Fibroblast of pulmonary artery (primary cell): Measurements from ENCODE around the gene MARS1.
A peak's percentile ranks its signal among the peaks of the same experiment; 100 is the strongest.

ENCODE experiments used
- DNase-seq: peaks from one replicate; pipeline ENCODE4 v3.0.0-alpha.2; 2010; ENCODE audit warnings: low read depth
- H3K4me3 ChIP-seq: replicated peaks from 2 replicates; pipeline ENCODE4 v1.5.1; 2011; ENCODE audit warnings: low read depth, mild to moderate bottlenecking, control low read depth, low read length, moderate library complexity
- TF ChIP-seq, protein P1 (sequence below): IDR thresholded peaks from 2 replicates; pipeline ENCODE4 v1.5.1; 2011; ENCODE audit warnings: mild to moderate bottlenecking, control low read depth, low read length, inconsistent platforms; ENCODE audit errors: missing control alignments

MARS1 gene

GRCh38 chr12:57452937-57453509 lies 34.8 kb upstream of the MARS1 start:
- H3K4me3 ChIP-seq = no peak overlapping the region
- TF ChIP-seq, protein P1, sequence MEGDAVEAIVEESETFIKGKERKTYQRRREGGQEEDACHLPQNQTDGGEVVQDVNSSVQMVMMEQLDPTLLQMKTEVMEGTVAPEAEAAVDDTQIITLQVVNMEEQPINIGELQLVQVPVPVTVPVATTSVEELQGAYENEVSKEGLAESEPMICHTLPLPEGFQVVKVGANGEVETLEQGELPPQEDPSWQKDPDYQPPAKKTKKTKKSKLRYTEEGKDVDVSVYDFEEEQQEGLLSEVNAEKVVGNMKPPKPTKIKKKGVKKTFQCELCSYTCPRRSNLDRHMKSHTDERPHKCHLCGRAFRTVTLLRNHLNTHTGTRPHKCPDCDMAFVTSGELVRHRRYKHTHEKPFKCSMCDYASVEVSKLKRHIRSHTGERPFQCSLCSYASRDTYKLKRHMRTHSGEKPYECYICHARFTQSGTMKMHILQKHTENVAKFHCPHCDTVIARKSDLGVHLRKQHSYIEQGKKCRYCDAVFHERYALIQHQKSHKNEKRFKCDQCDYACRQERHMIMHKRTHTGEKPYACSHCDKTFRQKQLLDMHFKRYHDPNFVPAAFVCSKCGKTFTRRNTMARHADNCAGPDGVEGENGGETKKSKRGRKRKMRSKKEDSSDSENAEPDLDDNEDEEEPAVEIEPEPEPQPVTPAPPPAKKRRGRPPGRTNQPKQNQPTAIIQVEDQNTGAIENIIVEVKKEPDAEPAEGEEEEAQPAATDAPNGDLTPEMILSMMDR = no peak
- peak; percentile 82 for DNase-seq

DNA sequence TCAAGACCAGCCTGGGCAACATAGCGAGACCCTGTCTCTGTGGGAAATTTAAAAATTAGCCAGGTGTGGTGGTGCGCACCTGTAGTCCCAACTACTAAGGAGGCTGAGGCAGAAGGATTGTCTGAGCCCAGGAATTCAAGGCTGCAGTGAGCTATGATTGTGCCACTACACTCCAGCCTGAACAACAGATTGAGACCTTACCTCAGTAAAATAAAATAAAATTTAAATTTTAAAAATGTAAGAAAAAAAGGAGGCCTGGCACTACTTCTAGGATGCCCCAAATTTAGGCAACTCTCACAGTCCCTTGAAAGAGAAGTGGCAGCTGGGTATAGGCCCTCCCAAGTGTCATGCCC lies 33.7 kb upstream of the MARS1 start:
- TF ChIP-seq, protein P1 = no peak
- DNase-seq = no peak
- H3K4me3 ChIP-seq = no peak overlapping the region

GRCh38 chr12:57454566-57455373 lies 33.1 kb upstream of the MARS1 start, which contains the start of gene INHBE:
TSS of gene INHBE (plus strand) at chr12:57455307. CDS start at chr12:57455537, 230 bp downstream.
- TF ChIP-seq, protein P1 = no peak
- H3K4me3 ChIP-seq = no peak within 1 kb of the TSS
- DNase-seq = peak; percentile 73

- no peak for DNase-seq
- TF ChIP-seq, protein P1 = no peak
- H3K4me3 ChIP-seq = no peak overlapping the region
Observed at GRCh38 chr12:57455374-57456144, 32.3 kb upstream of the MARS1 start.

DNA sequence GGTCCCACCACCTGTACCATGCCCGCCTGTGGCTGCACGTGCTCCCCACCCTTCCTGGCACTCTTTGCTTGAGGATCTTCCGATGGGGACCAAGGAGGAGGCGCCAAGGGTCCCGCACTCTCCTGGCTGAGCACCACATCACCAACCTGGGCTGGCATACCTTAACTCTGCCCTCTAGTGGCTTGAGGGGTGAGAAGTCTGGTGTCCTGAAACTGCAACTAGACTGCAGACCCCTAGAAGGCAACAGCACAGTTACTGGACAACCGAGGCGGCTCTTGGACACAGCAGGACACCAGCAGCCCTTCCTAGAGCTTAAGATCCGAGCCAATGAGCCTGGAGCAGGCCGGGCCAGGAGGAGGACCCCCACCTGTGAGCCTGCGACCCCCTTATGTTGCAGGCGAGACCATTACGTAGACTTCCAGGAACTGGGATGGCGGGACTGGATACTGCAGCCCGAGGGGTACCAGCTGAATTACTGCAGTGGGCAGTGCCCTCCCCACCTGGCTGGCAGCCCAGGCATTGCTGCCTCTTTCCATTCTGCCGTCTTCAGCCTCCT lies 31.6 kb upstream of the MARS1 start:
- peak; percentile 47 for DNase-seq
- TF ChIP-seq, protein P1 = peak; percentile 70
- no peak overlapping the region for H3K4me3 ChIP-seq

DNA sequence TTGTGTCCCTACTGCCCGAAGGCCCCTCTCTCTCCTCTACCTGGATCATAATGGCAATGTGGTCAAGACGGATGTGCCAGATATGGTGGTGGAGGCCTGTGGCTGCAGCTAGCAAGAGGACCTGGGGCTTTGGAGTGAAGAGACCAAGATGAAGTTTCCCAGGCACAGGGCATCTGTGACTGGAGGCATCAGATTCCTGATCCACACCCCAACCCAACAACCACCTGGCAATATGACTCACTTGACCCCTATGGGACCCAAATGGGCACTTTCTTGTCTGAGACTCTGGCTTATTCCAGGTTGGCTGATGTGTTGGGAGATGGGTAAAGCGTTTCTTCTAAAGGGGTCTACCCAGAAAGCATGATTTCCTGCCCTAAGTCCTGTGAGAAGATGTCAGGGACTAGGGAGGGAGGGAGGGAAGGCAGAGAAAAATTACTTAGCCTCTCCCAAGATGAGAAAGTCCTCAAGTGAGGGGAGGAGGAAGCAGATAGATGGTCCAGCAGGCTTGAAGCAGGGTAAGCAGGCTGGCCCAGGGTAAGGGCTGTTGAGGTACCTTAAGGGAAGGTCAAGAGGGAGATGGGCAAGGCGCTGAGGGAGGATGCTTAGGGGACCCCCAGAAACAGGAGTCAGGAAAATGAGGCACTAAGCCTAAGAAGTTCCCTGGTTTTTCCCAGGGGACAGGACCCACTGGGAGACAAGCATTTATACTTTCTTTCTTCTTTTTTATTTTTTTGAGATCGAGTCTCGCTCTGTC lies 31.0 kb upstream of the MARS1 start:
- DNase-seq = no peak
- TF ChIP-seq, protein P1 = no peak
- H3K4me3 ChIP-seq = no peak overlapping the region
